ENCODE measurements around the gene VAPB. TPM values are rescaled to one million over a fixed set of nuclear protein-coding genes. Genes with fewer than 3 reads are reported as not detected.

VAPB gene
- total RNA-seq, 1 donor from 2014 or later, result 61.5 TPM

GRCh38 chr20:58378704-58379103 lies 10.3 kb upstream of the VAPB start:
- Histone ChIP-seq H3K27ac (ENCODE audit: low read depth, low read length) (no peak overlapping the region), H3K79me2 (ENCODE audit: insufficient read depth, low read length) (no peaks in the 10 kb centered on the region), H3K4me3 (ENCODE audit: insufficient read depth, low read depth, low read length) (no peak overlapping the region), H4K20me1 (ENCODE audit: insufficient read depth, low read length) (no peaks in the 10 kb centered on the region), H3K9ac (ENCODE audit: low read length) (no peak overlapping the region), H3K4me1 (ENCODE audit: insufficient read depth, low read length) (no peaks in the 10 kb centered on the region), H3K36me3 (ENCODE audit: insufficient read depth, low read length) (no peaks in the 10 kb centered on the region), H3K4me2 (ENCODE audit: low read length) (no peak overlapping the region), H3K9me3 (ENCODE audit: insufficient read depth, low read depth, low read length) (peaks cover 3% of the 10 kb centered on the region), H3K27me3 (ENCODE audit: insufficient read depth, low read length) (no peaks in the 10 kb centered on the region), H2AFZ (ENCODE audit: low read depth, low read length) (no peak overlapping the region)
- H3K27ac Mint-ChIP-seq (ENCODE audit: unreplicated experiment), result no peak overlapping the region
- DNase-seq (ENCODE audit: low read depth), result no peak
- no peak overlapping the region for H3K4me3 Mint-ChIP-seq (ENCODE audit: unreplicated experiment)
- FAIRE-seq, result no peak
- H3K9me3 Mint-ChIP-seq (ENCODE audit: unreplicated experiment), result peaks cover 13% of the 10 kb centered on the region
- no peaks in the 10 kb centered on the region for H3K27me3 Mint-ChIP-seq (ENCODE audit: low read depth, unreplicated experiment)
- H3K4me1 Mint-ChIP-seq (ENCODE audit: low read depth, unreplicated experiment), result peaks cover 7% of the 10 kb centered on the region
- no peaks in the 10 kb centered on the region for H3K36me3 Mint-ChIP-seq (ENCODE audit: low read depth, unreplicated experiment)
- TF ChIP-seq CTCF (IDR thresholded peaks at IDR 0.05; ENCODE audit: insufficient read depth, low read depth, low read length) (no peak), EZH2 (IDR thresholded peaks at IDR 0.05; ENCODE audit: insufficient read depth, low read length) (no peak)

- no peak overlapping the region for H2AFZ ChIP-seq (ENCODE audit: low read depth, low read length)
- H3K27ac Mint-ChIP-seq (ENCODE audit: unreplicated experiment), result no peak overlapping the region
Measured at GRCh38 chr20:58381627-58382026, 7.4 kb upstream of the VAPB start.

More at GRCh38 chr20:58381627-58382026, 7.4 kb upstream of the VAPB start:
- H3K4me3 ChIP-seq (ENCODE audit: insufficient read depth, low read depth, low read length), result no peak overlapping the region
- H4K20me1 ChIP-seq (ENCODE audit: insufficient read depth, low read length), result no peaks in the 10 kb centered on the region
- TF ChIP-seq EZH2 (IDR thresholded peaks at IDR 0.05; ENCODE audit: insufficient read depth, low read length), result no peak
- no peak for TF ChIP-seq CTCF (IDR thresholded peaks at IDR 0.05; ENCODE audit: insufficient read depth, low read depth, low read length)
- H3K4me1 ChIP-seq (ENCODE audit: insufficient read depth, low read length), result no peaks in the 10 kb centered on the region
- Mint-ChIP-seq H3K9me3 (ENCODE audit: unreplicated experiment) (peaks cover 11% of the 10 kb centered on the region), H3K4me3 (ENCODE audit: unreplicated experiment) (no peak overlapping the region), H3K27me3 (ENCODE audit: low read depth, unreplicated experiment) (no peaks in the 10 kb centered on the region), H3K4me1 (ENCODE audit: low read depth, unreplicated experiment) (no peaks in the 10 kb centered on the region), H3K36me3 (ENCODE audit: low read depth, unreplicated experiment) (no peaks in the 10 kb centered on the region)
- H3K4me2 ChIP-seq (ENCODE audit: low read length), result no peak overlapping the region
- H3K9me3 ChIP-seq (ENCODE audit: insufficient read depth, low read depth, low read length), result peaks cover 3% of the 10 kb centered on the region
- H3K36me3 ChIP-seq (ENCODE audit: insufficient read depth, low read length), result no peaks in the 10 kb centered on the region
- FAIRE-seq (no peak), DNase-seq (ENCODE audit: low read depth) (no peak)
- no peaks in the 10 kb centered on the region for H3K27me3 ChIP-seq (ENCODE audit: insufficient read depth, low read length)
- no peaks in the 10 kb centered on the region for H3K79me2 ChIP-seq (ENCODE audit: insufficient read depth, low read length)
- no peak overlapping the region for H3K9ac ChIP-seq (ENCODE audit: low read length)
- H3K27ac ChIP-seq (ENCODE audit: low read depth, low read length), result no peak overlapping the region
